GM21423 (cell line): ENCODE data around the gene B4GALNT4.
"Not testable (repeated sequence)": the region's sequence is repeated elsewhere in the genome, so short reads cannot be mapped to it uniquely, and the experiment has no call there.

Experiments
- ATAC-seq: cut with Tn5 transposase; IDR thresholded peaks from one replicate; pipeline ENCODE4 v1.9.1; 2021; ENCODE audit warnings: mild to moderate bottlenecking, moderate library complexity; ENCODE audit not compliant: unreplicated experiment

Gene B4GALNT4

DNA sequence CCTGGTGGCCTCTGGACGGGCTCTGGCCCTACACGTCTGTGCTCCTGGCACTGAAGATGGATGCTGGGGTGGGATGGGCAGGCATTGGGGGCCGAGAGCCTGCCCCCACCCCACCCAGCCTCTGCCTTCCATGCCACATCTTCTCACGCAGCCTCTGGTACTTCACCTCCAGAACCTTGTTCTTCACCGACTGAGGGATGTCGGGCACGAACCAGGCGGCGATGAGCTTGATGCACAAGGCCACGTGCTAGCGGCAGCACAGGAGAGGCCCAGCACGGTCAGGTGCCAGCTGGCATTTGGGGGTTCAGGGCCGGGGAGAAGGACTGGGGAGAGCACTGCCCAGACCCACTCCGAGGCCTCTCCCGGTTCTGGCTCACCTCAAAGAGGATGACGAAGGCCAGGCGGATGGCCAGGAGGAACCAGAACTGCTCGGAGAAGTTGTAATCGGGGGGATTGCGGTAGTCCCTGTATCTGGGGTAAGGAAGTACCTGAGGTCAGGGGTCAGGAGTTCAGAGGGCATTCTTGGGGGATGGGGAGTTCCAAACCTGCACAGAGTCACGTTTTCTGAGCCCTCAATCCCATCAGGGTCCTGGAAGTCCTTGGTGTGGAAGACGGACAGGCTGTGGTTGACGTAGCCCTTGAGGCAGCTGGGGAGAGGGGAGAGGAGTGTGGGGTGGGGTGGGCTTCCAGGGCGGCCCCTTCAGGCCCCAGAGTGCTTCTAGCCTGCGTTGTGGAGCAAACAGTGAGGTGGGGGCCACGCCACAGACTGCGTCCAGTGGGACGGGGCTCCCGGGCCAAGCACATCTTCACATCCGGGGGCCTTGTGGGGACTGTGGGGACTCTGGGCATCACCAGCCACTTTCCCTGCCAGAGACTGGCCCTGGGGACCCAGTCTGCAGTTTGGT, 49.3 kb downstream of the B4GALNT4 start:
- ATAC-seq = no peak

DNA sequence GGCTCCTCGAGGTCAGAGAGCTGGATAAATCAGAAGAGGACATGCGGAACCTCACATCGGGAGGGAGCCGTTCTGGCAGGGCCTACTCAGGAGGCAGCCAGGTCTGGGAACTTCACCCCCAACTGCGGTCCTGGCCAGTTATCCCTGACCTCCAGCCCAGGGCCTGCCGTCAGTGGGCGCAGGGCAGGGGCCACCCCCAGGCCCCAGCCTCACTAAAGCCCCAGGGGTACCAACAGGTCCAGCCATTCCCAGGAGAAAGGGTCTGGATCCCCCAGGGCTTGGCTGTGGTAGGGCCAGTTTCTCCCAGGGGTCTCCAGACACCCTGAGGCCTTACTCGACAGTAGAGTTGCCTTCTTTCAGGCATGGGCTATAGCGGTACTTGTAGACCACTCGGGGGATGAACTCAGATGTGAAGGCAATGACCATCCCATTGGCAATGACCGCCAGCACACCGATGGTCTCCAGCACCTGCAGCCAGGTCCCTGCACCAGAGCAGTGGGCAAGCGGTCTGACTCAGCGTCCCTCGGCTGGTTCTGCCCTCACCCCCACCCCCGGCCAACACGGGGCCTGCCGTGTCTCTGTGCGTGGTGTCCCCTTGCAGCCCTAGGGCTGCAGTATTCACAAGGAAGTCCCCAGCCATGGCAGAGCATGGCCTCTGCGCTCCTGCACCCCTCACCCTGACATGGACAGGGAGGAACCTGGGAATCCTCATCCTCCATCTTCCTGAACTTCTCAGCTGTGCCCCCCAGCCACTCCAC, 50.1 kb downstream of the B4GALNT4 start:
- ATAC-seq = no peak

DNA sequence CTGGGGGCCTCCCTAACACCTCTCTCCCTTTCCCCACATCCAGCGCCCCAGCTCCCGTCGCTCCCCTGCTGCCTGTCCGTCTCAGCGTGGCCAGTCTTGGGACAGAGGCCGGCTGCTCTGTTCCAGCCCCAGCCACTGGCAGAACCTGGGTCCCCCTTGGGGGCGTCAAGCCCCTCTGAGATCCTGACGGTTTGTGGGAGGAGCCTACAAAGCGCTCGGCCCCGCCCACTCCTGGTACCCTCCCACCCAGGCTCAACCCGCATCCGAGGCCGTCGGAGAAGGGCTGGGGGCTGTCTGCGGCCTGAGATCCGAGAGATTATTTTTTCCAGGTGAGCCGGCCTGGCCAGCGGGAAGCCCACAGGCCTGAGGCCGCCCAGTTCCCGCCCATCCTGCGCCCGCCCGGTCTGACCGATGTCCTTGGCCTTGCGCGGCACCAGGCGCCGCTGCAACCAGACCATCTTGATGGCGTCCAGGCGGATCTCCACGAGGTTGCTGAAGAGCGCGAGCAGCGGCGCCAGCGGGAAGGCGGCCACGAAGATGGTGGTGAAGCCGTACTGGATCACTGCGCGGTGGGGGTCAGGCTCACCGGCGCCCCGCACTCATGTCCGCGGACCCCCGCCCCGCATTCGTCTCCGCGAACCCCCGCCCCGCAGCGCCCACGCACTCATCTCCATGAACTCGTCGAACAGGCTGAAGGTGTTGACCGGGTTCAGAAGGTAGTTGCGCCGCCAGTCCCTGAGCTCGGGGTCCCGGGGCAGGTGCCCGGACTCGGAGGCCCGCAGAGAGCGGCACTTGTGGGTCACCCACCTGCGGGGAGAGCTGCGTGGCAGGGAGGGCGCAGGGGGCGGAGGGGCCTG, 51.0 kb downstream of the B4GALNT4 start:
- no peak for ATAC-seq

DNA sequence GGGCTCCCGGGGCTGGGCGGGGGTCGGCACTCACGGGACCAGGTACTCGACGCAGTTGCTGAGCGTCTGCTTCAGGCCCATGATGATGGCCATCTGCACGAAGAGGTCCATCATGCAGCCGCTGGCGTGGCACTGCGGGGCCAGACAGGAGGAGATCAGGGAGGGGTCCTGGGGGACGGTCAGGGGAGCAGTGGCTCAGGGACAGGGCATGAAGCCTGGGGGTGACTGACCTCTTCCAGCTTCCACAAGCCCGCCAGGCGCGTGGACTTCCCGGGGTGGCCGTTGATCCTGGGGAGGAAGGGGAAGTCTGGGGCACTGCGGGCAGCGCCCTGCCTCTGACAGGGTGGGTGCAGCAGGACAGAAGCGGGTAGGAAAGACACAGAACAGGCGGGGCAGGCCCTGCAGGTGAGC, 51.6 kb downstream of the B4GALNT4 start:
- ATAC-seq = no peak

- ATAC-seq = no peak
Observed at GRCh38 chr11:422249-422656, 53.0 kb downstream of the B4GALNT4 start.

GRCh38 chr11:424232-424631, 54.9 kb downstream of the B4GALNT4 start:
- no peak for ATAC-seq

DNA sequence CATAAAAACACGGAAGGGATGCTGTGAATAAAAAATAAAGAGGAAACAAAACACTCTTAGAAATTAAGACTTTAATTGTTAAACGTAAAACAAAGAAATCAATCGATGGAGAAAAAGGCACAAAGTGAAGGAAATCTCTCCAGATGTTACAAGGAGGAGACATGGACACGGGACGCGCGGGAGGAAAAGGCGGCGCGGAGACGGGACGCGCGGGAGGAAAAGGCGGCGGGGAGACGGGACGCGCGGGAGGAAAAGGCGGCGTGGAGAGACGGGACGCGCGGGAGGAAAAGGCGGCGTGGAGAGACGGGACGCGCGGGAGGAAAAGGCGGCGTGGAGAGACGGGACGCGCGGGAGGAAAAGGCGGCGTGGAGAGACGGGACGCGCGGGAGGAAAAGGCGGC, 55.5 kb downstream of the B4GALNT4 start:
- not testable (repeated sequence) for ATAC-seq

- no peak for ATAC-seq
Observed at GRCh38 chr11:425301-425700, 56.0 kb downstream of the B4GALNT4 start.

GRCh38 chr11:426851-427250, 57.6 kb downstream of the B4GALNT4 start:
- no peak for ATAC-seq

DNA sequence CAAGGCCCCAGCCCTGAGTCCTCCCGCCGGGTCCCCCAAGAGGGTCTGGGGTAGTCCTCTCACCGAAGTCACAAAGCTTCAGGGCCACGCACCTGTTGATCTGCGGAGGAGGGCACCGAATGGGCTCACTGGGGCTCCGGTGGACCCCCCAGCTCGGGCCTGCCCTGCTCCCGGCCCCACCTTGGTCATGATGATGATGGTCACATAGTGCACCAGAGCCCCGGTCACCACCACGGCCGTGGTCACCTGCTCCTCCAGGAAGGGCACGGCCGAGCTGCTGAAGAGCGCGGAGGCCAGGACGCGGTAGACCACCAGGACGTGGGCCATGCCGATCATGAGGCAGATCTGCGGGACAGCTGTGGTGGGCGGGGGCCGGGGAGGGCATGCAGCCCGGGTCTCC, 59.0 kb downstream of the B4GALNT4 start:
- ATAC-seq = no peak

DNA sequence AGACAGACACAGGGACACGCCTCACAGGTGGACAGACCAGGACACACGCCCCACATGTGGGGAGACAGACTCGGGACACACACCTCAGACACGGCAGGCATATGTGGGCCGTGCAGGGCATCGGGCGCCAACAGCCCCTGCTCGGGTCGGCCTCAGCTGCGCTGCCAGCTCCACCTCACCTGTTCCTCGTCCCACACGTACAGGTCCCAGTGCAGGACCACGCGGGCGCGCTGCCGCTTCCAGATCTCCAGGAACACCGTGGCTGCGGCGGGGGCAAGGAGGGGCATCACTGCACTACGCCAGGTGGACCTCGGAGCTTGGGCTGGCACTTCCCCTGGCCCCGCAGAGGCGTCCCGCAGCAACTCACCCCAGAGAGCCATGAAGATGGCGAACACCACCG, 60.1 kb downstream of the B4GALNT4 start:
- no peak for ATAC-seq

DNA sequence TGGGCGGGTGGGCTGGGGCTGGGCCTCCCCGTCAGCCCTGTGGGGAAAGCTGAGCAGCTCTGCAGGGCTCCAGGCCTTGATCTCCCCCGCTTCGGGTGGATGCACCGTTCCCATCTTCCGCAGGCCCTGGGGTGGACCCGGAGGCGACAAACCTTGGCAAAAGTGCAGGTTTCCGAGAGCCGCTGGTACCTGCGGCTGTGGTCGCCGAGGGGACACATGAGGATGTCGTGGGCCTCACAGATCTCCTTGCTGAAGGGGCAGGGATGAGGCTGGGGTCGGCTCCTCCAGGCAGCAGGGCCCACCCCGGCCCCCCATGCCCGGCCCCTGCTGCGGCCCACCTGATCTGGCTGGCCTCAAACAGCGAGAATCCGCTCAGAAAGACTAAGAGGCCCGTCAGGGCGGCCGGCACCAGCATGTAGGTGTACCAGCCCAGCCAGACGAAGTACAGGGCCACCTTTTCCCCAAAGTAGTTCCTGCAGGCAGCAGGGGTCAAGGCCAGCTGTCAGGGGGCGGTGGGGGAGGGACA, 60.7 kb downstream of the B4GALNT4 start:
- no peak for ATAC-seq
